ENCODE data around the gene SERINC4. TPM values are rescaled to one million over a fixed set of nuclear protein-coding genes. Genes with fewer than 3 reads are reported as not detected.
"Not testable (repeated sequence)": the region's sequence is repeated elsewhere in the genome, so short reads cannot be mapped to it uniquely, and the experiment has no call there.

Gene SERINC4
- 0.16 and 0.23 TPM in 2 replicates for total RNA-seq

- intact Hi-C loops (cut with micrococcal nuclease) = loop anchor here (1.0 kb wide), 2 partner anchors 8 to 24 kb away; partner anchors contain the start of genes MFAP1 and SERF2
Measured at GRCh38 chr15:43799945-43800285, at the start of gene SERINC4. Gene SERINC4, minus strand, starts transcription at chr15:43800220. Its CDS starts 234 bp downstream, at chr15:43799986.

- intact Hi-C loops (cut with micrococcal nuclease) = no loop called here
Measured at GRCh38 chr15:43845421-43845820, 45.4 kb upstream of the SERINC4 start.

- intact Hi-C loops (cut with micrococcal nuclease) = not testable (repeated sequence)
Measured at GRCh38 chr15:43832485-43832884, 32.5 kb upstream of the SERINC4 start.

GRCh38 chr15:43831519-43832052 lies 31.6 kb upstream of the SERINC4 start:
- intact Hi-C loops (cut with micrococcal nuclease) = not testable (repeated sequence)

- intact Hi-C loops (cut with micrococcal nuclease) = not testable (repeated sequence)
Measured at GRCh38 chr15:43830691-43831275, 30.8 kb upstream of the SERINC4 start.

- intact Hi-C loops (cut with micrococcal nuclease) = loop anchor here (10.0 kb wide), 1 partner anchor 895 kb away; no protein-coding TSS in a partner anchor
Measured at GRCh38 chr15:43829951-43830540, 30.0 kb upstream of the SERINC4 start.

GRCh38 chr15:43828061-43828657 lies 28.1 kb upstream of the SERINC4 start:
- intact Hi-C loops (cut with micrococcal nuclease) = loop anchor here (10.0 kb wide), 1 partner anchor 897 kb away; no protein-coding TSS in a partner anchor

- intact Hi-C loops (cut with micrococcal nuclease) = loop anchor here (1.0 to 10.0 kb wide), 2 partner anchors 49 to 898 kb away; no protein-coding TSS in a partner anchor
Measured at GRCh38 chr15:43826508-43827341, 26.7 kb upstream of the SERINC4 start, which contains the start of gene WDR76. Gene WDR76, plus strand, starts transcription at chr15:43827002. Its CDS starts 31 bp downstream, at chr15:43827033.

GRCh38 chr15:43826029-43826507 lies 26.0 kb upstream of the SERINC4 start:
- intact Hi-C loops (cut with micrococcal nuclease) = loop anchor here (1.0 to 10.0 kb wide), 2 partner anchors 49 to 899 kb away; no protein-coding TSS in a partner anchor

GRCh38 chr15:43825305-43825704 lies 25.3 kb upstream of the SERINC4 start:
- intact Hi-C loops (cut with micrococcal nuclease) = loop anchor here (2.0 to 10.0 kb wide), 2 partner anchors 77 to 899 kb away; no protein-coding TSS in a partner anchor

GRCh38 chr15:43824302-43825246 lies 24.6 kb upstream of the SERINC4 start, which contains the start of gene MFAP1:
Gene MFAP1, minus strand, starts transcription at chr15:43824690. Its CDS starts 121 bp downstream, at chr15:43824569.
- intact Hi-C loops (cut with micrococcal nuclease) = loop anchor here (1.0 to 10.0 kb wide), 4 partner anchors 24 to 900 kb away; partner anchors contain the start of genes HYPK, SERF2 and SERINC4

GRCh38 chr15:43821505-43821904 lies 21.5 kb upstream of the SERINC4 start:
- intact Hi-C loops (cut with micrococcal nuclease) = loop anchor here (10.0 kb wide), 1 partner anchor 903 kb away; no protein-coding TSS in a partner anchor

- intact Hi-C loops (cut with micrococcal nuclease) = not testable (repeated sequence)
Measured at GRCh38 chr15:43815064-43815463, 15.0 kb upstream of the SERINC4 start.

- intact Hi-C loops (cut with micrococcal nuclease) = no loop called here
Measured at GRCh38 chr15:43808960-43809678, 9.1 kb upstream of the SERINC4 start.

- intact Hi-C loops (cut with micrococcal nuclease) = no loop called here
Measured at GRCh38 chr15:43808435-43808950, 8.5 kb upstream of the SERINC4 start.

- intact Hi-C loops (cut with micrococcal nuclease) = not testable (repeated sequence)
Measured at GRCh38 chr15:43802676-43803075, 2.7 kb upstream of the SERINC4 start.

- intact Hi-C loops (cut with micrococcal nuclease) = loop anchor here (1.0 kb wide), 2 partner anchors 8 to 24 kb away; partner anchors contain the start of genes MFAP1 and SERF2
Measured at GRCh38 chr15:43800286-43801141, 494 bp upstream of the SERINC4 start, which contains the start of gene HYPK. Gene HYPK, plus strand, starts transcription at chr15:43800599. Its CDS starts 24 bp downstream, at chr15:43800623.
